HL-60 (cell line): ENCODE measurements around the gene JAG1.

Source experiments
- TF ChIP-seq, protein P1 (sequence below): IDR thresholded peaks from 2 replicates; pipeline ENCODE4 v1.6.1; 2012; ENCODE audit warnings: low read depth; ENCODE audit not compliant: insufficient replicate concordance
- TF ChIP-seq, protein P2 (sequence below): IDR thresholded peaks from one replicate; pipeline ENCODE4 v1.5.1; 2011; ENCODE audit warnings: low read length, control low read depth, inconsistent platforms; ENCODE audit not compliant: insufficient read depth

DNA sequence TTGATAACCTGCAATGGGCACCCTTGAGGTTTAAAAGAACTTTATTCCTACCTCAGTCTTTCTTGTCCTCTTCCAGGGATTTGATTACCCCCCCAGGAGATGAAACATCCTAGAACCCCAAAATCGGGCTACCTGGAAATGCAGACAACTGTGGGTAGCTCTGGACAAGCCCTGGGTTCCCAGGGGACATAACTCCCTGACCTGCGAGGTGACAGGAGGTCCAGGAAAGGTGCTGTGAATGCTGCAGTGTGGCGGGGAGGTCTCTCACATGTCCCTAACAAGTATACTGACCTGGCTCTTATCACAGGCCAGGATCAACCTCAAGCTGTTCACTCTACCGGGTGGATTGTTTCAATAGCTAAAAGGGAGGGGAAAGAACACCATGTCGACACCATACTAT lies 11.6 kb downstream of the JAG1 start:
- TF ChIP-seq, protein P1, sequence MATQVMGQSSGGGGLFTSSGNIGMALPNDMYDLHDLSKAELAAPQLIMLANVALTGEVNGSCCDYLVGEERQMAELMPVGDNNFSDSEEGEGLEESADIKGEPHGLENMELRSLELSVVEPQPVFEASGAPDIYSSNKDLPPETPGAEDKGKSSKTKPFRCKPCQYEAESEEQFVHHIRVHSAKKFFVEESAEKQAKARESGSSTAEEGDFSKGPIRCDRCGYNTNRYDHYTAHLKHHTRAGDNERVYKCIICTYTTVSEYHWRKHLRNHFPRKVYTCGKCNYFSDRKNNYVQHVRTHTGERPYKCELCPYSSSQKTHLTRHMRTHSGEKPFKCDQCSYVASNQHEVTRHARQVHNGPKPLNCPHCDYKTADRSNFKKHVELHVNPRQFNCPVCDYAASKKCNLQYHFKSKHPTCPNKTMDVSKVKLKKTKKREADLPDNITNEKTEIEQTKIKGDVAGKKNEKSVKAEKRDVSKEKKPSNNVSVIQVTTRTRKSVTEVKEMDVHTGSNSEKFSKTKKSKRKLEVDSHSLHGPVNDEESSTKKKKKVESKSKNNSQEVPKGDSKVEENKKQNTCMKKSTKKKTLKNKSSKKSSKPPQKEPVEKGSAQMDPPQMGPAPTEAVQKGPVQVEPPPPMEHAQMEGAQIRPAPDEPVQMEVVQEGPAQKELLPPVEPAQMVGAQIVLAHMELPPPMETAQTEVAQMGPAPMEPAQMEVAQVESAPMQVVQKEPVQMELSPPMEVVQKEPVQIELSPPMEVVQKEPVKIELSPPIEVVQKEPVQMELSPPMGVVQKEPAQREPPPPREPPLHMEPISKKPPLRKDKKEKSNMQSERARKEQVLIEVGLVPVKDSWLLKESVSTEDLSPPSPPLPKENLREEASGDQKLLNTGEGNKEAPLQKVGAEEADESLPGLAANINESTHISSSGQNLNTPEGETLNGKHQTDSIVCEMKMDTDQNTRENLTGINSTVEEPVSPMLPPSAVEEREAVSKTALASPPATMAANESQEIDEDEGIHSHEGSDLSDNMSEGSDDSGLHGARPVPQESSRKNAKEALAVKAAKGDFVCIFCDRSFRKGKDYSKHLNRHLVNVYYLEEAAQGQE: no peak
- TF ChIP-seq, protein P2, sequence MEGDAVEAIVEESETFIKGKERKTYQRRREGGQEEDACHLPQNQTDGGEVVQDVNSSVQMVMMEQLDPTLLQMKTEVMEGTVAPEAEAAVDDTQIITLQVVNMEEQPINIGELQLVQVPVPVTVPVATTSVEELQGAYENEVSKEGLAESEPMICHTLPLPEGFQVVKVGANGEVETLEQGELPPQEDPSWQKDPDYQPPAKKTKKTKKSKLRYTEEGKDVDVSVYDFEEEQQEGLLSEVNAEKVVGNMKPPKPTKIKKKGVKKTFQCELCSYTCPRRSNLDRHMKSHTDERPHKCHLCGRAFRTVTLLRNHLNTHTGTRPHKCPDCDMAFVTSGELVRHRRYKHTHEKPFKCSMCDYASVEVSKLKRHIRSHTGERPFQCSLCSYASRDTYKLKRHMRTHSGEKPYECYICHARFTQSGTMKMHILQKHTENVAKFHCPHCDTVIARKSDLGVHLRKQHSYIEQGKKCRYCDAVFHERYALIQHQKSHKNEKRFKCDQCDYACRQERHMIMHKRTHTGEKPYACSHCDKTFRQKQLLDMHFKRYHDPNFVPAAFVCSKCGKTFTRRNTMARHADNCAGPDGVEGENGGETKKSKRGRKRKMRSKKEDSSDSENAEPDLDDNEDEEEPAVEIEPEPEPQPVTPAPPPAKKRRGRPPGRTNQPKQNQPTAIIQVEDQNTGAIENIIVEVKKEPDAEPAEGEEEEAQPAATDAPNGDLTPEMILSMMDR: no peak
